HepG2 (cell line): ENCODE results near the gene CHD2. TPM values are rescaled to one million over a fixed set of nuclear protein-coding genes. Genes with fewer than 3 reads are reported as not detected.

Source experiments
- ATAC-seq: fragments of 200-7000 bp; cut with Tn5 transposase; 3 replicates; pipeline ENCODE4 v1.9.1; 2020; ENCODE audit warnings: mild to moderate bottlenecking, moderate library complexity
- BruUV-seq: library from RNA; stranded (reverse); fragments of 400-500 nt; replicated peaks from 2 replicates; lab custom pipeline; 2021; lab: Mats Ljungman, UMichigan
- CTCF ChIA-PET: fragments of 300-600 bp; formaldehyde crosslinking; extraction: SDS; loops from one replicate; lab custom pipeline; 2021; ENCODE audit warnings: low total read pairs, inconsistent platforms, low intra/inter-chr PET ratio; lab: Yijun Ruan, JAX
- POLR2A ChIA-PET: fragments of 350-600 bp; sonication (Branson Sonifier 250); formaldehyde crosslinking; loops from one replicate; lab custom pipeline; 2020; ENCODE audit warnings: antibody characterized with exemption, inconsistent platforms; lab: Yijun Ruan, JAX
- DNase-seq: peaks from one replicate; pipeline ENCODE4 v3.0.0-alpha.2; 2015; ENCODE audit warnings: low spot score
- FAIRE-seq: peaks from 3 replicates; lab custom pipeline; 2011; peaks lifted over from hg19 to GRCh38; lab: Jason Lieb, UNC
- H2AFZ ChIP-seq: one replicate; pipeline ENCODE4 v1.6.1; 2011; ENCODE audit warnings: low read length, inconsistent platforms
- H3K27ac ChIP-seq: fragments of 300-600 bp; 3 replicates; pipeline ENCODE4 v1.8.0; 2011; ENCODE audit warnings: mixed run types, mild to moderate bottlenecking, mixed read lengths, low read length, inconsistent platforms; ENCODE audit not compliant: insufficient read depth; ENCODE audit errors: extremely low read length
- H3K27me3 ChIP-seq, 2 experiments: fragments of 200-600 bp in 1 of 2; 2 replicates in 1 of 2; 3 replicates in 1 of 2; pipeline versions ENCODE4 v1.6.0 to v1.8.0; 2011; ENCODE audit warnings: low read length in 2 of 2, mild to moderate bottlenecking in 2 of 2, moderate library complexity in 2 of 2, inconsistent platforms in 1 of 2; ENCODE audit not compliant: insufficient read depth in 2 of 2, control insufficient read depth in 1 of 2
- H3K36me3 ChIP-seq, 2 experiments: fragments of 200-600 bp in 1 of 2; replicated peaks in 1 of 2; 2 replicates in 1 of 2; 3 replicates in 1 of 2; pipeline versions ENCODE4 v1.5.1 to v1.8.0; 2011; ENCODE audit warnings: low read length in 2 of 2, inconsistent platforms in 1 of 2; ENCODE audit not compliant: insufficient read depth in 2 of 2, control insufficient read depth in 1 of 2
- H3K4me1 ChIP-seq: 2 replicates; pipeline ENCODE4 v1.5.1; 2012; ENCODE audit warnings: low read length, inconsistent platforms; ENCODE audit not compliant: insufficient read depth
- H3K4me2 ChIP-seq: 2 replicates; pipeline ENCODE4 v1.6.0; 2011; ENCODE audit warnings: low read depth, low read length, inconsistent platforms
- H3K4me3 ChIP-seq, 3 experiments: fragments of 200-600 bp in 1 of 3; sonication (generic), shearing (Covaris generic) in 1 of 3; replicated peaks in 1 of 3; 2 replicates each; pipeline ENCODE4 v1.5.1; 2011 to 2016; ENCODE audit warnings: low read length in 3 of 3, inconsistent platforms in 2 of 3, low read depth in 2 of 3, mild to moderate bottlenecking in 2 of 3, control low read depth in 1 of 3, mixed read lengths in 1 of 3; ENCODE audit not compliant: insufficient read depth in 1 of 3
- H3K79me2 ChIP-seq: one replicate; pipeline ENCODE4 v1.6.1; 2011; ENCODE audit warnings: low read length, inconsistent platforms; ENCODE audit not compliant: insufficient read depth
- H3K9ac ChIP-seq: 2 replicates; pipeline ENCODE4 v1.6.0; 2011; ENCODE audit warnings: mild to moderate bottlenecking, low read depth, low read length, inconsistent platforms; ENCODE audit not compliant: insufficient read depth
- H3K9me3 ChIP-seq: 2 replicates; pipeline ENCODE4 v1.5.1; 2012; ENCODE audit warnings: mild to moderate bottlenecking, low read length
- H4K20me1 ChIP-seq: 2 replicates; pipeline ENCODE4 v1.6.0; 2011; ENCODE audit warnings: inconsistent platforms, mild to moderate bottlenecking, low read length, moderate library complexity; ENCODE audit not compliant: insufficient read depth
- CENPT ChIP-seq: sonication (generic); formaldehyde crosslinking; IDR thresholded peaks from 2 replicates; pipeline ENCODE4 v1.8.0; 2022; ENCODE audit warnings: low read depth, mild to moderate bottlenecking, moderate library complexity, missing genetic modification reagents
- DMAP1 ChIP-seq: IDR thresholded peaks from 2 replicates; pipeline ENCODE4 v1.6.1; 2016
- HES4 ChIP-seq: sonication (generic); formaldehyde crosslinking; IDR thresholded peaks from 2 replicates; pipeline ENCODE4 v1.9.0; 2021; ENCODE audit warnings: mild to moderate bottlenecking, missing genetic modification reagents, borderline replicate concordance
- RARG ChIP-seq: sonication (generic); formaldehyde crosslinking; IDR thresholded peaks from 2 replicates; pipeline ENCODE4 v1.4.0; 2020; ENCODE audit warnings: low read depth, mild to moderate bottlenecking, missing genetic modification reagents
- RBFOX2 ChIP-seq: fragments of 200-400 bp; formaldehyde crosslinking; IDR thresholded peaks from 2 replicates; pipeline ENCODE4 v1.6.1; 2017; ENCODE audit warnings: low read depth, mild to moderate bottlenecking, low read length
- TERF1 ChIP-seq: sonication (generic); formaldehyde crosslinking; IDR thresholded peaks from 2 replicates; pipeline ENCODE4 v1.8.0; 2022; ENCODE audit warnings: mild to moderate bottlenecking, missing genetic modification reagents, moderate library complexity
- TFDP2 ChIP-seq: sonication (generic); formaldehyde crosslinking; IDR thresholded peaks from 2 replicates; pipeline ENCODE4 v1.4.0; 2020; ENCODE audit warnings: missing genetic modification reagents
- WIZ ChIP-seq: sonication (generic); formaldehyde crosslinking; IDR thresholded peaks from 2 replicates; pipeline ENCODE4 v1.5.1; 2020; ENCODE audit warnings: mild to moderate bottlenecking, missing genetic modification reagents
- ZEB1 ChIP-seq: IDR thresholded peaks from 2 replicates; pipeline ENCODE4 v1.6.1; 2012; ENCODE audit warnings: mild to moderate bottlenecking, low read depth, inconsistent platforms; ENCODE audit not compliant: insufficient replicate concordance
- ZNF101 ChIP-seq: sonication (generic); formaldehyde crosslinking; IDR thresholded peaks from 2 replicates; pipeline ENCODE4 v1.4.0; 2020; ENCODE audit warnings: mild to moderate bottlenecking, low read depth, missing genetic modification reagents, borderline replicate concordance
- ZNF160 ChIP-seq: sonication (generic); formaldehyde crosslinking; IDR thresholded peaks from 2 replicates; pipeline ENCODE4 v1.8.0; 2022; ENCODE audit warnings: mild to moderate bottlenecking, inconsistent platforms, missing genetic modification reagents
- ZNF256 ChIP-seq: sonication (generic); formaldehyde crosslinking; conservative IDR thresholded peaks from 2 replicates; pipeline ENCODE4 v1.4.0; 2020; ENCODE audit warnings: missing genetic modification reagents
- ZNF816 ChIP-seq: sonication (generic); formaldehyde crosslinking; IDR thresholded peaks from 2 replicates; pipeline ENCODE4 v1.8.0; 2022; ENCODE audit warnings: missing genetic modification reagents, mild to moderate bottlenecking, borderline replicate concordance
- WGBS: methylation state at CpG from one replicate; pipeline ENCODE4 v1.1.6; 2017; ENCODE audit warnings: low lambda C conversion rate; 5-methylcytosine and 5-hydroxymethylcytosine counted together
- in situ Hi-C: cut with HindIII; loops from 2 replicates; pipeline ENCODE4 v1.10.0; 2017; ENCODE audit warnings: low pct_unique_long_range_greater_than_20kb; ENCODE audit not compliant: extremely low pct_ligation_motif_present
- intact Hi-C: fragments of 100-400 bp; cut with micrococcal nuclease; formaldehyde crosslinking; loops from one replicate; pipeline ENCODE4 v1.10.0; 2022; ENCODE audit not compliant: unreplicated experiment
- polyA plus RNA-seq, 8 experiments: library from polyadenylated mRNA; depleted of rRNA in 3 of 8; stranded (reverse) in 7 of 8; unstranded in 1 of 8; fragments of >200 nt; fragmentation: Illumina TruSeq in 4 of 8; extraction: Trizol in 4 of 8; gene quantifications; 2 replicates each; pipeline versions ENCODE4 v1.2.1 to v1.2.3, GENCODE V29; 2011 to 2016; ENCODE audit warnings: low read depth in 4 of 8, missing spikeins in 1 of 8, mixed read lengths in 1 of 8; ENCODE audit not compliant: insufficient read depth in 1 of 8
- total RNA-seq, 5 experiments: library from RNA; depleted of rRNA; stranded (reverse); fragments of >200 nt; fragmentation: Illumina TruSeq; extraction: Trizol; gene quantifications; 2 replicates each; pipeline ENCODE4 v1.2.3, GENCODE V29; 2016; ENCODE audit warnings: low read depth in 1 of 5
- TF ChIP-seq, protein P1 (sequence below): sonication (generic); formaldehyde crosslinking; IDR thresholded peaks from 2 replicates; pipeline ENCODE4 v1.4.0; 2020; ENCODE audit warnings: missing genetic modification reagents
- TF ChIP-seq, protein P2 (sequence below): sonication (generic); formaldehyde crosslinking; IDR thresholded peaks from 2 replicates; pipeline ENCODE4 v1.4.0; 2020; ENCODE audit warnings: mild to moderate bottlenecking, missing genetic modification reagents
- TF ChIP-seq, protein P3 (sequence below): sonication (generic); formaldehyde crosslinking; IDR thresholded peaks from 2 replicates; pipeline ENCODE4 v1.4.0; 2020; ENCODE audit warnings: missing genetic modification reagents

The CHD2 gene
- total and polyA plus RNA-seq, 2 of the 13 experiments (the other 11 are each of a cell fraction or from before 2014, with no cell fraction given) = 54.0 to 54.1 TPM

DNA sequence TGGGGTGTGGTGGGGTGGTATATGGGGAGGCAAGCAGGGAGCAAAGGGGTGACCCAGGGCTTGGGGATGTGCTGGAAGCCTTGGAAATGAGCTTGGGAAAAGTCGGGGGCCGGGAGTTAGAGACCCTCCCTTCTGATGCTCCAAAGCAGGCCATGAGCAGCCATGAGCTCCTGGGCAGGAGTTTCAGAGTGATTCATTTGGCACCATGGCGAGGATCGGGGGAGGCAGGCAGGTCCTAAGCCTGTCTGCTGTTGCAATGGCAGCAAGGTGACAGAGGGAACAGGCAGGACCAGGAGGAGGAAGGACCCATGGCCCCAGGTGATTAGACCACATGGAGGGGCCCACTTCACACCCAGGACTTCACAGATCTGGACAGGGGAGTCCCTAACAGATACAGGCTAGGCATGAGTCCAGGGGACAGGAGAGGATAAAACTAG is 167.5 kb downstream of the CHD2 start:
- BruUV-seq = no TSS peak
- CTCF ChIA-PET = no interaction called here
- no peak overlapping the region for H3K4me3 ChIP-seq
- H3K9me3 ChIP-seq = no peaks in the 10 kb centered on the region
- no peak for DNase-seq
- no peaks in the 10 kb centered on the region for H3K36me3 ChIP-seq
- H3K27ac ChIP-seq = no peak overlapping the region
- ATAC-seq = no peak
- intact Hi-C loops = no loop called here
- no peaks in the 10 kb centered on the region for H4K20me1 ChIP-seq
- no peaks in the 10 kb centered on the region for H3K4me1 ChIP-seq
- FAIRE-seq = no peak
- no peaks in the 10 kb centered on the region for H3K79me2 ChIP-seq
- POLR2A ChIA-PET = no interaction called here
- in situ Hi-C loops = no loop called here
- H3K4me2 ChIP-seq = no peak overlapping the region
- WGBS = 0% methylated on average over 2 of the region's 4 CpGs
- no peak overlapping the region for H2AFZ ChIP-seq
- no peak overlapping the region for H3K9ac ChIP-seq
- H3K27me3 ChIP-seq = peaks cover 16 to 81% of the 10 kb centered on the region in 2 experiments
- TF ChIP-seq, protein P1, sequence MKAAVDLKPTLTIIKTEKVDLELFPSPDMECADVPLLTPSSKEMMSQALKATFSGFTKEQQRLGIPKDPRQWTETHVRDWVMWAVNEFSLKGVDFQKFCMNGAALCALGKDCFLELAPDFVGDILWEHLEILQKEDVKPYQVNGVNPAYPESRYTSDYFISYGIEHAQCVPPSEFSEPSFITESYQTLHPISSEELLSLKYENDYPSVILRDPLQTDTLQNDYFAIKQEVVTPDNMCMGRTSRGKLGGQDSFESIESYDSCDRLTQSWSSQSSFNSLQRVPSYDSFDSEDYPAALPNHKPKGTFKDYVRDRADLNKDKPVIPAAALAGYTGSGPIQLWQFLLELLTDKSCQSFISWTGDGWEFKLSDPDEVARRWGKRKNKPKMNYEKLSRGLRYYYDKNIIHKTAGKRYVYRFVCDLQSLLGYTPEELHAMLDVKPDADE (CRISPR knock-in tag) = no peak
- TF ChIP-seq ZNF816 (no peak), RBFOX2 (no peak), TERF1 (CRISPR knock-in tag) (no peak), WIZ (CRISPR knock-in tag) (no peak), ZNF101 (CRISPR knock-in tag) (no peak), HES4 (CRISPR knock-in tag) (no peak), ZEB1 (no peak), RARG (no peak), ZNF160 (CRISPR knock-in tag) (no peak), TFDP2 (no peak), ZNF256 (no peak), CENPT (CRISPR knock-in tag) (no peak), DMAP1 (CRISPR knock-in tag) (no peak)
- TF ChIP-seq, protein P2, sequence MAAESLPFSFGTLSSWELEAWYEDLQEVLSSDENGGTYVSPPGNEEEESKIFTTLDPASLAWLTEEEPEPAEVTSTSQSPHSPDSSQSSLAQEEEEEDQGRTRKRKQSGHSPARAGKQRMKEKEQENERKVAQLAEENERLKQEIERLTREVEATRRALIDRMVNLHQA (CRISPR knock-in tag) = no peak
- TF ChIP-seq, protein P3, sequence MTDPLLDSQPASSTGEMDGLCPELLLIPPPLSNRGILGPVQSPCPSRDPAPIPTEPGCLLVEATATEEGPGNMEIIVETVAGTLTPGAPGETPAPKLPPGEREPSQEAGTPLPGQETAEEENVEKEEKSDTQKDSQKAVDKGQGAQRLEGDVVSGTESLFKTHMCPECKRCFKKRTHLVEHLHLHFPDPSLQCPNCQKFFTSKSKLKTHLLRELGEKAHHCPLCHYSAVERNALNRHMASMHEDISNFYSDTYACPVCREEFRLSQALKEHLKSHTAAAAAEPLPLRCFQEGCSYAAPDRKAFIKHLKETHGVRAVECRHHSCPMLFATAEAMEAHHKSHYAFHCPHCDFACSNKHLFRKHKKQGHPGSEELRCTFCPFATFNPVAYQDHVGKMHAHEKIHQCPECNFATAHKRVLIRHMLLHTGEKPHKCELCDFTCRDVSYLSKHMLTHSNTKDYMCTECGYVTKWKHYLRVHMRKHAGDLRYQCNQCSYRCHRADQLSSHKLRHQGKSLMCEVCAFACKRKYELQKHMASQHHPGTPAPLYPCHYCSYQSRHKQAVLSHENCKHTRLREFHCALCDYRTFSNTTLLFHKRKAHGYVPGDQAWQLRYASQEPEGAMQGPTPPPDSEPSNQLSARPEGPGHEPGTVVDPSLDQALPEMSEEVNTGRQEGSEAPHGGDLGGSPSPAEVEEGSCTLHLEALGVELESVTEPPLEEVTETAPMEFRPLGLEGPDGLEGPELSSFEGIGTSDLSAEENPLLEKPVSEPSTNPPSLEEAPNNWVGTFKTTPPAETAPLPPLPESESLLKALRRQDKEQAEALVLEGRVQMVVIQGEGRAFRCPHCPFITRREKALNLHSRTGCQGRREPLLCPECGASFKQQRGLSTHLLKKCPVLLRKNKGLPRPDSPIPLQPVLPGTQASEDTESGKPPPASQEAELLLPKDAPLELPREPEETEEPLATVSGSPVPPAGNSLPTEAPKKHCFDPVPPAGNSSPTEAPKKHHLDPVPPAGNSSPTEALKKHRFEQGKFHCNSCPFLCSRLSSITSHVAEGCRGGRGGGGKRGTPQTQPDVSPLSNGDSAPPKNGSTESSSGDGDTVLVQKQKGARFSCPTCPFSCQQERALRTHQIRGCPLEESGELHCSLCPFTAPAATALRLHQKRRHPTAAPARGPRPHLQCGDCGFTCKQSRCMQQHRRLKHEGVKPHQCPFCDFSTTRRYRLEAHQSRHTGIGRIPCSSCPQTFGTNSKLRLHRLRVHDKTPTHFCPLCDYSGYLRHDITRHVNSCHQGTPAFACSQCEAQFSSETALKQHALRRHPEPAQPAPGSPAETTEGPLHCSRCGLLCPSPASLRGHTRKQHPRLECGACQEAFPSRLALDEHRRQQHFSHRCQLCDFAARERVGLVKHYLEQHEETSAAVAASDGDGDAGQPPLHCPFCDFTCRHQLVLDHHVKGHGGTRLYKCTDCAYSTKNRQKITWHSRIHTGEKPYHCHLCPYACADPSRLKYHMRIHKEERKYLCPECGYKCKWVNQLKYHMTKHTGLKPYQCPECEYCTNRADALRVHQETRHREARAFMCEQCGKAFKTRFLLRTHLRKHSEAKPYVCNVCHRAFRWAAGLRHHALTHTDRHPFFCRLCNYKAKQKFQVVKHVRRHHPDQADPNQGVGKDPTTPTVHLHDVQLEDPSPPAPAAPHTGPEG (CRISPR knock-in tag) = no peak
